ENCODE results near the gene PNMA1.

PNMA1 gene

DNA sequence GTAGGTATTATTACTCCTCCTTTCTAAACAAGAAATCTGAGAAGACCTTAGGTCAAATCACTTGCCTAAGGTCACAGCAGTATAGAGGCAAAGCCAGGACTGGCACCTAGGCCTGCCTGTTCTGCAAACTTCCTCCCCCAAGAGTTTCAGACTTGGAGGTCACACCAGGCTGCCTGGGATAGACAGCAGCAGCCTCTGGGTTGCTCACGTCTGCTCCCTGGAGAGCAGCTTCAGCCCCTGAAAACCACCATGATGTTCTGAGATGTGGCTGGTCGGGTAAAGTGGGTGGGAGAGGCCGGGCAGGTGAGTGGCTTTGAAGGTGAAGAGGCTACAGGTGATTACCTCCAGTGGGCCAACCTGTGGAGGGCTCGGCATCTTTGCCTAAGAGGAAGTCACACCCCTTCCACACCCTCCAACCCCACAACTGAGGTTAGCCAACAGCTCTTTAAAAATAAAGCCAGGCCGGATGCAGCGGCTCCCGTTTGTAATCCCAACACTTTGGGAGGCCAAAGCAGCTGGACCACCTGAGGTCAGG lies 37.0 kb upstream of the PNMA1 start:
- no peak overlapping the region for H2AFZ ChIP-seq (ENCODE audit: low read depth)
- TF ChIP-seq, protein P1, sequence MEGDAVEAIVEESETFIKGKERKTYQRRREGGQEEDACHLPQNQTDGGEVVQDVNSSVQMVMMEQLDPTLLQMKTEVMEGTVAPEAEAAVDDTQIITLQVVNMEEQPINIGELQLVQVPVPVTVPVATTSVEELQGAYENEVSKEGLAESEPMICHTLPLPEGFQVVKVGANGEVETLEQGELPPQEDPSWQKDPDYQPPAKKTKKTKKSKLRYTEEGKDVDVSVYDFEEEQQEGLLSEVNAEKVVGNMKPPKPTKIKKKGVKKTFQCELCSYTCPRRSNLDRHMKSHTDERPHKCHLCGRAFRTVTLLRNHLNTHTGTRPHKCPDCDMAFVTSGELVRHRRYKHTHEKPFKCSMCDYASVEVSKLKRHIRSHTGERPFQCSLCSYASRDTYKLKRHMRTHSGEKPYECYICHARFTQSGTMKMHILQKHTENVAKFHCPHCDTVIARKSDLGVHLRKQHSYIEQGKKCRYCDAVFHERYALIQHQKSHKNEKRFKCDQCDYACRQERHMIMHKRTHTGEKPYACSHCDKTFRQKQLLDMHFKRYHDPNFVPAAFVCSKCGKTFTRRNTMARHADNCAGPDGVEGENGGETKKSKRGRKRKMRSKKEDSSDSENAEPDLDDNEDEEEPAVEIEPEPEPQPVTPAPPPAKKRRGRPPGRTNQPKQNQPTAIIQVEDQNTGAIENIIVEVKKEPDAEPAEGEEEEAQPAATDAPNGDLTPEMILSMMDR (conservative IDR thresholded peaks at IDR 0.05; ENCODE audit: low read depth, low read length), result no peak
- H3K4me1 ChIP-seq (ENCODE audit: low read depth, poor library complexity, severe bottlenecking), result peaks cover 62% of the 10 kb centered on the region
- H3K9ac ChIP-seq, result no peak overlapping the region
- no peak overlapping the region for H3K4me2 ChIP-seq
- peaks cover 93% of the 10 kb centered on the region for H3K79me2 ChIP-seq (ENCODE audit: insufficient read depth, low read depth)
- H3K27me3 ChIP-seq (ENCODE audit: insufficient read depth, low read depth), result no peaks in the 10 kb centered on the region
- no peaks in the 10 kb centered on the region for H3K36me3 ChIP-seq (ENCODE audit: insufficient read depth)
- peaks cover 14% of the 10 kb centered on the region for H4K20me1 ChIP-seq (ENCODE audit: insufficient read depth)
- H3K27ac ChIP-seq, result no peak overlapping the region
- H3K4me3 ChIP-seq (IDR thresholded peaks at IDR 0.05; ENCODE audit: insufficient read depth, low read depth, low read length), result no peak overlapping the region

DNA sequence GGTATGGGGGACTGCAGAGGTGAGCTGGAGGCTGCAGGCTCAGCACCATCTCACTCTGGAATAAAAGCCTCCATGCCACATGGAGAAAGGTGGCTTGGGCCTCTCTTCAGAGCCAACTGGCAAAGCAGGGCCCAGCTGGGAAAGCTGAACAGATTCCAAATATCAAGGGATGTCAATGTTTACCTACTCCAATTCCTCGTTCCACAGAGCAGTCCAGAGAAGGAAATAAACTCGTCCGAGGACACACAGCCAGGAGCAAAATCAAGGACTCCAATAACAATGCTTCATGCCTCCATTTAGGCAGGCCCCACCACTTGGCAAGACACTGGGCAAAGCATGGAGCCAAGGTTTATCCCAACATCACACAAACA lies 36.3 kb upstream of the PNMA1 start:
- H3K27me3 ChIP-seq (ENCODE audit: insufficient read depth, low read depth), result no peaks in the 10 kb centered on the region
- no peak overlapping the region for H3K4me3 ChIP-seq (IDR thresholded peaks at IDR 0.05; ENCODE audit: insufficient read depth, low read depth, low read length)
- no peak overlapping the region for H2AFZ ChIP-seq (ENCODE audit: low read depth)
- no peak overlapping the region for H3K27ac ChIP-seq
- no peaks in the 10 kb centered on the region for H3K36me3 ChIP-seq (ENCODE audit: insufficient read depth)
- no peak overlapping the region for H3K4me2 ChIP-seq
- peaks cover 14% of the 10 kb centered on the region for H4K20me1 ChIP-seq (ENCODE audit: insufficient read depth)
- H3K9ac ChIP-seq, result no peak overlapping the region
- TF ChIP-seq, protein P1 (conservative IDR thresholded peaks at IDR 0.05; ENCODE audit: low read depth, low read length), result no peak
- H3K79me2 ChIP-seq (ENCODE audit: insufficient read depth, low read depth), result peaks cover 93% of the 10 kb centered on the region
- peaks cover 64% of the 10 kb centered on the region for H3K4me1 ChIP-seq (ENCODE audit: low read depth, poor library complexity, severe bottlenecking)

DNA sequence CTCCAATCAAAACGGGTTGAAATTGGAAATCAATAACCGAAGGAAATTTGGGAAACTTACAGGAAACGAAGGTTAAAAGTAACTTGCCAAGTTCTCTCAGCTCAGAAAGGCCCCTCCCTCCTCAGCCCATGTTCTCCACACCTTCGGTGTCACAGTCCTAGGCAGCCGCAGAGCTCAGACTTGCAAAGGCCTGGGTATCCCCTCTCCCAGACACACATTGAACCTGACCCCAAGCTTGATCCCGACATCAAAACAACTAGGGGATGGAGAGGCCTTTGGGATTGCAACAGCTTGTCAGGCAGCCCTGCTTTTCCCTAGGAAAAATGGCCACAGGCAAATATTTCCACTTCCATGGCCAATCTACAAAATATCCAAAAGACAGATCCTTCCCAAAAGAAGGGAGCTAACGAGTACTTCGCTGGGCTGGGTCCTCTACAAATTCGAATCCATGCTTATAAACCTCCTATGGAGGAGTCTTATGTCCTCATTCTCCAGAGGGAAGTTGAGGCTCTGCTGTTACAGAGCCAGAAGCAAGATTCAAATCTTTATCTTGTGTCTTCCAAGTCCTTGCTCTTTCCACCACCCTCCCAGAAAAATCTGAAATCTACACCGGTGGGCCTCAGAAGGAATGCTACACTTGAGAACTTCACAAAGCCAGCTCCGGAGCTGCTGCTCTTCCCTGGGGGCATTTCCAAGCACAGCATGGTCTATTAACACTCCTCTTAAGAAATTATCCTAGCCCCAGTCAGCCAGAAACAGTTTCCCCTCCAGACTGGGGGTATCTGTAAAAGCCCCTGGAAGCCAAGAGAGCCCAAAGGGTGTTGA lies 35.7 kb upstream of the PNMA1 start:
- Histone ChIP-seq H3K36me3 (ENCODE audit: insufficient read depth) (no peaks in the 10 kb centered on the region), H3K4me1 (ENCODE audit: low read depth, poor library complexity, severe bottlenecking) (peaks cover 64% of the 10 kb centered on the region), H3K4me3 (IDR thresholded peaks at IDR 0.05; ENCODE audit: insufficient read depth, low read depth, low read length) (no peak overlapping the region), H3K79me2 (ENCODE audit: insufficient read depth, low read depth) (peaks cover 90% of the 10 kb centered on the region), H3K9ac (no peak overlapping the region), H3K27ac (no peak overlapping the region), H4K20me1 (ENCODE audit: insufficient read depth) (peaks cover 11% of the 10 kb centered on the region), H3K4me2 (no peak overlapping the region), H2AFZ (ENCODE audit: low read depth) (no peak overlapping the region), H3K27me3 (ENCODE audit: insufficient read depth, low read depth) (no peaks in the 10 kb centered on the region)
- TF ChIP-seq, protein P1 (conservative IDR thresholded peaks at IDR 0.05; ENCODE audit: low read depth, low read length), result no peak

DNA sequence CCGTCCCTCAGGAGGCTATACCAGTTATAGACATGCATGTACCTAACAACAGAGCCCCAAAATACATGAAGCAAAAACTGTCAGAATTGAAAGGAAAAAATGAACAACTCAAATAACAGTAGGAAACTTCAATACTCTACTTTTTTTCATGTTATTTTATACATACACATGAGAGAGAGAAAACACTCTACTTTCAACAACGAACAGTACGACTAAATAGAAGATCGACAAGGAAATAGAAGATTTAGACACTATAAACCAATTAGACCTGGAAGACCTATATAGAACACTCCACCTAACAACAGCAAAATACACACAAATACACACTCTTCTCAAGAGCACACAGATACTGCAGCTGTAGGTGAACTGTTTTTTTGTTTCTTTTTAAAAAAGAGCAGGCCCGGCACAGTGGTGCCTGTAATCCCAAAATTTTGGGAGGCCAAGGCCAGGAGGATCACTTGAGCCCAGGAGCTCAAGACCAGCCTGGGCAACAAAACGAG lies 34.7 kb upstream of the PNMA1 start:
- Histone ChIP-seq H3K4me2 (no peak overlapping the region), H3K36me3 (ENCODE audit: insufficient read depth) (no peaks in the 10 kb centered on the region), H3K9ac (no peak overlapping the region), H3K27ac (no peak overlapping the region), H3K4me3 (IDR thresholded peaks at IDR 0.05; ENCODE audit: insufficient read depth, low read depth, low read length) (no peak overlapping the region), H3K79me2 (ENCODE audit: insufficient read depth, low read depth) (peaks cover 90% of the 10 kb centered on the region), H3K27me3 (ENCODE audit: insufficient read depth, low read depth) (no peaks in the 10 kb centered on the region), H2AFZ (ENCODE audit: low read depth) (no peak overlapping the region), H3K4me1 (ENCODE audit: low read depth, poor library complexity, severe bottlenecking) (peaks cover 64% of the 10 kb centered on the region), H4K20me1 (ENCODE audit: insufficient read depth) (peaks cover 3% of the 10 kb centered on the region; the same call in 1 of the 2 replicates)
- TF ChIP-seq, protein P1 (conservative IDR thresholded peaks at IDR 0.05; ENCODE audit: low read depth, low read length), result no peak

All from KMS-11 (cell line).